ENCODE measurements around the gene SHOC2.

- TF ChIP-seq CTCF (conservative IDR thresholded peaks at IDR 0.05; ENCODE audit: low read depth, low read length) (peak; percentile 52), RAD21 (IDR thresholded peaks at IDR 0.05; ENCODE audit: low read length) (peak; percentile 48), USF2 (IDR thresholded peaks at IDR 0.05; ENCODE audit: low read depth, low read length) (no peak), FOS (IDR thresholded peaks at IDR 0.05; ENCODE audit: low read depth, low read length) (no peak), MAZ (IDR thresholded peaks at IDR 0.05; ENCODE audit: borderline replicate concordance, low read depth, low read length) (no peak), CEBPB (IDR thresholded peaks at IDR 0.05; ENCODE audit: low read depth, low read length) (peak; percentile 12; the same call in 1 of the 2 replicates), ELK1 (IDR thresholded peaks at IDR 0.05; ENCODE audit: borderline replicate concordance, low read depth, low read length) (no peak), CHD1 (IDR thresholded peaks at IDR 0.05; ENCODE audit: low read depth, low read length) (no peak), POLR2A (IDR thresholded peaks at IDR 0.05; ENCODE audit: low read depth, low read length) (no peak), SMC3 (IDR thresholded peaks at IDR 0.05; ENCODE audit: low read depth, low read length) (peak; percentile 61)
Observed at GRCh38 chr10:110893559-110894179, 25.7 kb upstream of the SHOC2 start.

All from IMR-90 (cell line).